ENCODE measurements around the gene SDF2. TPM values are rescaled to one million over a fixed set of nuclear protein-coding genes. Genes with fewer than 3 reads are reported as not detected.
A peak's percentile ranks its signal among the peaks of the same experiment; 100 is the strongest.
"Not testable (repeated sequence)": the region's sequence is repeated elsewhere in the genome, so short reads cannot be mapped to it uniquely, and the experiment has no call there.

SDF2 gene
- total RNA-seq, 1 donor from 2014 or later = 48.8 TPM

GRCh38 chr17:28613931-28614381, 47.8 kb downstream of the SDF2 start, which contains the start of gene RSKR:
TSS of gene RSKR (minus strand) at chr17:28614185. CDS start at chr17:28614161, 24 bp downstream.
- Histone ChIP-seq H3K4me3 (no peak within 1 kb of the TSS), H3K27me3 (ENCODE audit: low read depth) (no peaks in the 10 kb centered on the region), H3K27ac (no peak within 1 kb of the TSS), H3K4me1 (no peaks in the 10 kb centered on the region), H3K9me3 (no peaks in the 10 kb centered on the region), H3K36me3 (peaks cover 73% of the 10 kb centered on the region)
- DNase-seq (no peak), ATAC-seq (peak in 1 of 2 donors; percentile 12)
- intact Hi-C loops (cut with DNase I) = loop anchor here (10.0 kb wide), 1 partner anchor 119 kb away; no protein-coding TSS in a partner anchor
- TF ChIP-seq, protein P1, sequence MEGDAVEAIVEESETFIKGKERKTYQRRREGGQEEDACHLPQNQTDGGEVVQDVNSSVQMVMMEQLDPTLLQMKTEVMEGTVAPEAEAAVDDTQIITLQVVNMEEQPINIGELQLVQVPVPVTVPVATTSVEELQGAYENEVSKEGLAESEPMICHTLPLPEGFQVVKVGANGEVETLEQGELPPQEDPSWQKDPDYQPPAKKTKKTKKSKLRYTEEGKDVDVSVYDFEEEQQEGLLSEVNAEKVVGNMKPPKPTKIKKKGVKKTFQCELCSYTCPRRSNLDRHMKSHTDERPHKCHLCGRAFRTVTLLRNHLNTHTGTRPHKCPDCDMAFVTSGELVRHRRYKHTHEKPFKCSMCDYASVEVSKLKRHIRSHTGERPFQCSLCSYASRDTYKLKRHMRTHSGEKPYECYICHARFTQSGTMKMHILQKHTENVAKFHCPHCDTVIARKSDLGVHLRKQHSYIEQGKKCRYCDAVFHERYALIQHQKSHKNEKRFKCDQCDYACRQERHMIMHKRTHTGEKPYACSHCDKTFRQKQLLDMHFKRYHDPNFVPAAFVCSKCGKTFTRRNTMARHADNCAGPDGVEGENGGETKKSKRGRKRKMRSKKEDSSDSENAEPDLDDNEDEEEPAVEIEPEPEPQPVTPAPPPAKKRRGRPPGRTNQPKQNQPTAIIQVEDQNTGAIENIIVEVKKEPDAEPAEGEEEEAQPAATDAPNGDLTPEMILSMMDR (IDR thresholded peaks at IDR 0.05) = no peak

DNA sequence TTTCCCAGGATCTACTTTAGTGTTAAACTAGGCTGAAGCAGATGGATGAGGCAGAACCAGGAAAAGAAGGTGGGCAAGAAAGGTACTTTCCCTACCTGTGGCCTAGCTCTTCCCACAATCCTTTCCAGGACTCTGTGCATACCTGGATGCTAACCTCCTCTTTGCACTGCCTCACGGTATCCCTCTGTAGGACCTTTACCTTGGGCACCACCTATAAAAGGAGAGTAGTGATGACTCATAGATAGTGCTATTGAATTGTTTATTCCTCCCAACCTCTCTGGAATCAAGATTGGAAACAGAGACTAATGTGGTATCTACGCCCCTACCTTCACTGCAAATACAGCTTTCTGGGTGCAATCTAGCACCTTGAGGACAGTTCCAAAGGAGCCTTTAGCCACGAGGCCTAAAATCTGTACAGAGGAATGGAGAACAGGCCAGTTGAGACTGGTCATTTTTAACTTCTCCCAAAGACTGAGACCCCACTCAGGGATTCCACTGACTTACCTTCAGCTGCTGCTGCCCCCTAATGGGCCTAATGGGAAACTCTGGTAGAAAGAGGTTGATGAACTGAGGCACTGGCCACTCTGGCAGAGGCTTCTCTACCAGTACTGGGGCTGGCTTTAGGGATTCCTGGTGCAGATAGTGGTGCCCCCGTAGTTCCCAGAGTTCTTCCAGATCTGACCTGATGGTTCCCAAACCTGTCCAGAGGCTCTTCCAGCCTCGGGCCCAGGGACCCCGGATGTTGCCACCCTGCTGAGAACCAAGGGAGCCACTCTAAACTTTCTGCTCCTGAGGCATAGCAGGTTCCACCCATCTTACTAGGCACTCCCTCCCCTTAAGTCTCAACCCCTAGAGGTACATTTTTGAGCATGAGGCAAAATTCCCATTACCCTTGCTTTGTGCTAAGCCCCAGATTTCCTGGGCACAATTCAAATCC, 48.5 kb downstream of the SDF2 start:
- Histone ChIP-seq H3K9me3 (no peaks in the 10 kb centered on the region), H3K36me3 (peaks cover 66% of the 10 kb centered on the region), H3K4me1 (no peaks in the 10 kb centered on the region), H3K27me3 (ENCODE audit: low read depth) (no peaks in the 10 kb centered on the region), H3K4me3 (no peak overlapping the region), H3K27ac (no peak overlapping the region)
- no peak for DNase-seq
- TF ChIP-seq, protein P1 (IDR thresholded peaks at IDR 0.05) = peak; percentile 60
- ATAC-seq = peak; percentile 55 to 66
- intact Hi-C loops (cut with DNase I) = loop anchor here (10.0 kb wide), 1 partner anchor 118 kb away; no protein-coding TSS in a partner anchor

DNA sequence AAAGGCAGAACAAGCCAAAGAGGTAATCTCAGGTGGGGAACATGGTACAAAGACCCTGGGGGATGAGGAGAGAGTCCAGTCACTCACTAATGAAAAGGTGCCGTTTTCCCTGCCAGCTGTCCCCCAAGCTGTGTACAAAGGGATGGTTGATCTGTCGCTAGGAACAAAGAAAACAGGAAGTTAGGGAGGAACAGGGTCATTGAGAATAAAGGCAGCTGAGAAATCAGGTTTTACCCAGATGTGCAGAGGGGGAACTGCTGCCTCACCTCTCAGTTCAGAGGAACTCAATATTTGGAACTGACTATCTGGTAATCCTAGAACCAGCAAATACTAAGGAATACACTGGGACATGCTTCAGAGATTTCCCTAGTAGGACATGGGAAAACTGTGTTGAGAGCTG, 49.2 kb downstream of the SDF2 start:
- H3K36me3 ChIP-seq = peaks cover 59% of the 10 kb centered on the region

GRCh38 chr17:28610376-28610775, 51.3 kb downstream of the SDF2 start:
- ATAC-seq (no peak), DNase-seq (no peak)
- Histone ChIP-seq H3K4me3 (no peak overlapping the region), H3K36me3 (peaks cover 37% of the 10 kb centered on the region), H3K27me3 (ENCODE audit: low read depth) (no peaks in the 10 kb centered on the region), H3K9me3 (no peaks in the 10 kb centered on the region), H3K4me1 (no peaks in the 10 kb centered on the region), H3K27ac (no peak overlapping the region)
- TF ChIP-seq, protein P1 (IDR thresholded peaks at IDR 0.05) = no peak
- intact Hi-C loops (cut with DNase I) = loop anchor here (10.0 kb wide), 1 partner anchor 116 kb away; no protein-coding TSS in a partner anchor

More for the DNA sequence above, 49.2 kb downstream of the SDF2 start:
- no peak overlapping the region for H3K27ac ChIP-seq
- TF ChIP-seq, protein P1 (IDR thresholded peaks at IDR 0.05) = no peak
- H3K27me3 ChIP-seq (ENCODE audit: low read depth) = no peaks in the 10 kb centered on the region
- H3K4me1 ChIP-seq = no peaks in the 10 kb centered on the region
- ATAC-seq = no peak
- H3K9me3 ChIP-seq = no peaks in the 10 kb centered on the region
- DNase-seq = no peak
- no peak overlapping the region for H3K4me3 ChIP-seq
- intact Hi-C loops (cut with DNase I) = loop anchor here (10.0 kb wide), 1 partner anchor 118 kb away; no protein-coding TSS in a partner anchor

- H3K27ac ChIP-seq; H3K36me3 ChIP-seq; H3K4me3 ChIP-seq; ATAC-seq; H3K9me3 ChIP-seq; intact Hi-C loops (cut with DNase I); H3K4me1 ChIP-seq; DNase-seq; H3K27me3 ChIP-seq (ENCODE audit: low read depth): not testable (repeated sequence)
These were observed 57.7 kb downstream of the SDF2 start for GRCh38 chr17:28604031-28604430.

All from lower lobe of right lung (tissue), 2 donors.